Measurements from ENCODE around the gene MPPED1.

Gene MPPED1

DNA sequence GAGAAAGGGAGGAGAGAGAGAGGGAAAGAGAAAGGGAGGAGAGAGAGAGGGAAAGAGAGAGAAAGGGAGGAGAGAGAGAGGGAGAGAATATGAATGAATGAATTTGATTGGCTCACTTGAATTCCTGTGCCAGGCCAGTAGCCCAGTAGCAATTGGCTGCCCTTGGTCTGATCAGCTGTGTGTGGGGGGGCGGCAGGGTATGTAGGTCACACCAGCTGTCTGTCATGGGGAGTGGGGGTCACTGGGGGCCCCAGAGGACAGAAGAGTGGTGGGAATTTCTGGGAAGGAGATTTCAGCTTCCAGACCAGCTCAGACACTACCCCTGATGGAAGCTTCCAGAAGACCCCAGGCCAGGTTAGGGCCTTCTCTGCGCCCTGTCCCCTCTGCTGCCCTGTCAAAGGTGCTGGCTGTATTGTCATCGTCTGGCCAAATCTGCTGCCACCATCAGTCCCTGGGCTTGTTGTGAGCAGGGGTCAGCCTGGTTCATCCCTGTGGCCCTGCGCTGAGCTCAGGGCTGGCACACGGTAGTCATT is 21.1 kb downstream of the MPPED1 start:
- no peak for DNase-seq

DNA sequence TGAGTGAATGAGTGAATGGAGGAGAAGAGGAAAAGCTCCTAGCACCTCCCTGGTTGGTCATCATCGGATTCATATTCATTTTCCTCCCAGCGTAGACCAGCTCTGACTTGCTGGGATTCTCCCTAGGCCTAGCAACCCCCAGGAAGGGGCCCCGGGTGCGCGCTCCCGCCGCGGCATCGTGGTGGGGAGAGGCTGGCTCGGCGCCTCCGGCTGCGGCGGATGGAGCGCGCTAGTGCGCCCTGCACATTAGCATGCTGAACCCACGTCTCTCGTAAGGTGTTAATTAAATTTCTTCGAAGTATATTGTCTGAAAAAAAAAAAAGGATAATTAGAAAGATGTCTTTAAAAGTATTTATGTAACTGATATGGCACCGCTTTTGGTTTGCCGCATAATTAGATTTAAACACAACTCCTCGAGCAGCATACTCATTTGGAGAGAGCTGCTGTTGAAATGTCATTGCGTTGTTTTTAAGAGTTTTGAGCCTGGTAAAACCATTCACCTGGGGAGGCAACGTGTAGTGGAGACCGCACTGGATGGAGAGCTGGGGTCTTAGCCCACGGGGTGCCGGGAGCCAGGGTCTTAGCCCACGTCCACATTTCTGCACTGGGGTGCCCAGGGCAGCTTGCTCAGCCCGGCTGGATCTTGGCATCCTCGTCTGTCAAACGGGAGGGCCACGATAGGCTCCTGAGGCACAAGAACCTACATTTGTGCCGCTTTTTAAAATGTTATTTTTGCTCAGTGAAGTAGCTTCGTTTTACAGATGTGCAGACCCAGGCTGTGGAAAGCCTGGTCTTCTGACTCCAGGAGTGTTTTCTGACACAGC is 21.8 kb downstream of the MPPED1 start:
- no peak for DNase-seq

DNA sequence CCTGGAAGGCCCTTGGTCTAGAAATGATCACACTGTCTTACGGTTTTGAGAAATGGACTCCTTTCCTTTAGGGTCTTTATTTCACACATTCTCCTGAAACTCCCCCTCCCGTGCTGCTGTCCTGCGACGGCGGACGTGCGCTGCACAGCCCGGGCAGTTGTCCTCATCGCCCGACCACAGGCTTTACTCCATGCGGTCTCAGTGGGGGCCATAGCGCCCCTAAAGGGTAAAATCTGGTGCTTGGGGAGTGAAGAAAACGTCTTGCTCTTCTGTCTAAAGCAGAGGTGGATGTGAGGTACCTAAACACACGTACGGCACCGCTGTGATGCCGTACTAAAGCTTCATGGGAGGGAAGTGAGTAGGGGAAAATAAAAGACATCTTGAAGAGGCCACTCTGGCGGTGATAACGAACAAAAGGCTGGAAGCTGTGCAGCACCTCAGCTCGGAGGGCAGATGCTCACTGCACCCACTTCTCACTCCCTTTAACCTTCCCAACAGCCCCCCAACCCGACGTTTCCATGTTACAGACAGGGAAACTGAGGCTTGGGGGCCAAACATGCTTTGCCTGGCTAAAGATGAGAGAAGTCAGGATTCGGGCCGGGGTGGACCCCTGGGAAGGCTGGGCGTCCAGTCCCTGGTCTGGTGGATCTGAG is 22.6 kb downstream of the MPPED1 start:
- no peak for DNase-seq

DNA sequence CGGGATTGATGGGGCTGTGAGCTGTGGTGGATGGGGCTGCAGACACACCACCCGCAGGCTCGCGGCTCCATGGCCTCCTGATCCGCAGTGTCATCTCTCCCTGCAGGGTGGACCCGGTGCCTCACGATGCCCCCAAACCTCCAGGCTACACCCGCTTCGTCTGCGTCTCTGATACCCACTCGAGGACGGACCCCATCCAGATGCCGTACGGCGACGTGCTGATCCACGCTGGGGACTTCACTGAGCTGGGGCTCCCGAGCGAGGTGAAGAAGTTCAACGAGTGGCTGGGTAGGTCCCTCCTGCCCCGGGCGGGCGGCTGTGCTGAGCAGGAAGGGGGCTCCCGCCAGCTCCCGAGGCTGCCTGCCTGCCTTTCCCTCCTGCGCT is 23.1 kb downstream of the MPPED1 start:
- no peak for DNase-seq

DNA sequence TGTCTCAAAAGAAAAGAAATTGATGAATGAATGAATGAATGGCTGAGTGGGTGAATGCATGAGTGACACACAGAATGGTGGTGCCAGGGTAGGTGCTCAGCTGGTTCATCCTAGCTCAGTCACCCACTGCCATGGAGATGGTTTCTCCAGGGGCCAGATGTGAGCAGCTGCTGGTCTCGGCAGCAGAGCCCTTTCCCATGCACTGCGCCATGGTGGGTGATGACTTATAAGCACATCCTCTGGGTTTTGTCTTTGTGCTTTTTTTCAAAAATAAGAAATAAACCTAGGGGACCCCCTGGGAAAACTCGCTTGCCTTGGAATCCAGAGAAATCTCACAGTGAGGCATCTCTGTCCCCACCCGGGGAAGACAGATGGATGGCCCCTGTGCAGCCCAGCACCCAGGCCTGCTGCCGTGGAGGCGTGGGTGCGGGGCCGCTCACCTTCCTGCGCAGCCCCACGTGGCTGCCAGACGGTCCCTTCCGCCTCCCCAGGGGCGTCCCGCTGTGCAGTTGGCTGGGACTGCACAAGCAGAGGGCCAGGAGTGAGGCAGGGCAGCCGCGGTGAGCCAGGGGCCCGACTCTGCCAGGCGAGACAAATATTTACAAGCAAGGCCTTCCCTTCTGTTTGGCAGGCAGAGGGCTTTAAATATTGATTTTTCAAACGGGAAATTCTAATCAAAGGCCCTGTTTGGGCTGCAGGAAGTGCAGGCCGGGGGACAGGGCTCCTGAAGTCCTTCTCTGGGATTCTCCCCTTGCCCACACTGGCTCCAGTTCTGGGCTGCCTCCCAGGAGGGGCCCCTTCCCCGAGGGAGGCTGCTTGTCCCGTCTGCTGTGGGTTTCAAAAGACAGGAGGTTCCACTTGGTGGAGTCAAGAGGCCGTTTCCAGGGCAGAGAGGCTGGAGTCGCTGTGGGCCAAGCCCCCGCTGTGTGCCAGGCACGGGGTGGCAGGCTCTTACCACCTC is 24.3 kb downstream of the MPPED1 start:
- DNase-seq = no peak

DNA sequence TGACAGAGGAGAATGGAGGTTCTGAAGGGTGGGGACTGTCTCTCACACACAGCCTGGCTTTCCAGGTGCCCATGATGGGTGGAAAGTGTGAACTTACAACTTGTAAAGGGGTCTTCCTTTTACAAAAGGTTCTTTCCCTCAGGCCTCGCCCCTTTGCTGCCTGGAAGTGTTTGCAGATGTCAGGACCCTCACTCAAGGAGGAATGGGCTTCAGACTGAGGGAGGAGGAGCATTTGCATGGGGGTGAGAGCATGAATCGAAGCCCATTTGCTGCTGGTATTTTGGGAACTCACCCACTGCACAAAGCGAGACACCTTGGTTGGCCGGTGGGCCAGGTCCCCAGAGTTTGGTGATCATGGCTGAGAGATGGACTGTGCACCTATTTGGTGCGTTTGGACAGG is 25.1 kb downstream of the MPPED1 start:
- no peak for DNase-seq

DNA sequence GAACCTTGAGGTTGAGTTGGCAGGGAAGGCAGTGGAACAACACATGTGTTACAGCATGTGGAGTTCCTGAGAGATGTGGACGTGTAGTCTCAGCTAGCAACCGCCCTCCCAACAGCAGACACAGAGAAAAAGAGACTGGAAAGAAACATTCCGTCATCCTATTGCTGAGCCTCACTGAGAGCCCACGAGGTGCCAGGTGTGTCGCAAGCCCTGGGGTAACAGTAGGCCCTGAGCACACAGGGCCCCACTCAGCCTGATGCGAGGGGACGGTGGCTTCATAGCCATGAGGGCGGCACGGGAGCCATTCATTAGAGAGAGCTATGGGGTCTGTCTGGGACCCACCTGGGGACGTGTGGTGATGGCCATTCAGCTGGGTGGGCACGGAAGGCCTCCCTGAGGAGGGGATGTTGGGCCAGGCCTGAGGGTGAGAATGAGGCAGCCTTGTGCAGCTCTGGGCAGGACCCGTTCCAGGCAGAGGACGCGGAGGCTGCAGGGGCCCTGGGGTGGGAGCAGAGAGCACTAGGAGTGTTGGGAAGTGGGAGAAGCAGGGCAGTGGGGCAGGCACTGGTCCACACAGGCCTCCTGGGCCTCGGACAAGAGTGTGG is 26.2 kb downstream of the MPPED1 start:
- DNase-seq = no peak

DNA sequence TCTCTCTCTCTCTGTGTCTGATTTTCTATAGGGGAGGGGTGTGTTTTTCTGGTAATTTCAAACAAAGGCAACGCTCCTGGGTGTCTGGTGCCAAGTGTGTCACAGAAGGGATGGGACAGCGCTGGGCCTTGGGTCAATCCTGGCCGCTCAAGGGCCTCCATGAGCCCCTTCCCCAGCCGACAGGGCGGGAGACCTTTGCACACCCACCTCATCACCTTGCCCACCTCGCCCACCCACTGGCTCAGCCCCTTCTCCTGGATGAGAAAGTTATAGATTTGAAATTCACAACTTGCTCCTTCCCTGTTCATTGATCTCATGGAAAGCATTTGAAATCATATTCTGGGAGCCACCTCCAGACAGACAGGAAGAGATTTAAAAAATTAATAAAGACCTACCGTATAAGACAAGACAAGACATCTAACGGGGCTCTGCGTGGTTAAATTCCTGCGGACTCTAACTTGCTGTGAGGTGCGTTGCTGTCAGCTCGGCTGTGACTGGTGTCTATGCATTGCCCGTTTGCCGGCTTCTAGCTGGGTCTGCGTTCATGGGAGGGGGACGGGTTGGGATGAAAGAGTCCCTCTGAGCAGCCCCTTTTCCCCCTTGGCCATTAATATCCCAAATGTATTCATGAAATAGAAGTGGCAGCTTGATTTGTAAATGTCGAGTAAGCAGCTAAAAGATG is 27.0 kb downstream of the MPPED1 start:
- DNase-seq = no peak

DNA sequence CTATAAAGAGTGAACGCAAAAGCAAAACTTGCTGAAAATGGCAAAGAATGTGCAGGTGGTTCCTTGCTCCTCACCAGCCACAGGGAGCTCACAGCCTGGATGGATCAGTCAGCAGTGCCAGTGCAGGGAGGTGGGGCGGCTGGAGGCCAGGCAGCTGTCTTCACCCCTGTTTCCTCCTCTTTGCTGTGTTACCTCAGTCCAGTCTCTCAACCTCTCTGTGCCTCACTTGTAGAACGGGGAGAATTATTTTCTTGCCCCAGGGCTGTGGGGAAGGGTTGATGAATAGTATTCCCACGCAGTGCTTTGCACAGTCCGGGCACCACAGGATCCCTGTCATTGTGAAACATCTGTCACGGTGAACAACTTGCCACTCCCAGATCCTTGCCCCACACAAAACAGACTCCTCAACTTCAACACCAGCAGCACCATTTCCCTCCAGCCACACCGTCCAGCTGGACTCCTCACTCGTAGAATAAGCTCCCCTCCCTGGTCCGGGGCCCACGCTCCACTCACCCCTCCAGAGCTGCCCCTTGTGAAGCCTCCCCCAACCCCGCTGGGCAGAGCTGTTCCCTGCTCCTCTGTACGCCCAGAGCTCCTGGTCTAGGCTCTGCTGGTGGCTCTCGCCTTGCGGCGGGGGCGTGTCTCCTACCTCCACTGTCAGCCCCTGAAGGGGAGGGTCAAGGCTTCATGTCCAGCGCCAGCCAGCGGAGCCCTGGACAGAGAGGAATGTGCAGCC is 27.7 kb downstream of the MPPED1 start:
- DNase-seq = no peak

DNA sequence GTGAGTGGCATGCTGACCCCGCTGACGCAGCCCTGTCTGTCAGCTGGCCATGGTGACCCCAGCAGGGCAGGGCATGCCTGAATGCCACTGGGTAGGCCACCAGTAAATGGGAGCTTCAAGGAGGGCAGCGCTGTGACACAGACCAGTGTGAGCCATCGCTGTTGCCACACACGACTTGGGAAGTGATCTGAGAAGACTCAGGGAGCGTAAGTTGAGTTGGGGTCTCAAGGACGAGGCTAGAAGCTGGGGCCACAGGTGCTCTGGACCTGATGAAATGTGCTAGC is 28.2 kb downstream of the MPPED1 start:
- DNase-seq = no peak

DNA sequence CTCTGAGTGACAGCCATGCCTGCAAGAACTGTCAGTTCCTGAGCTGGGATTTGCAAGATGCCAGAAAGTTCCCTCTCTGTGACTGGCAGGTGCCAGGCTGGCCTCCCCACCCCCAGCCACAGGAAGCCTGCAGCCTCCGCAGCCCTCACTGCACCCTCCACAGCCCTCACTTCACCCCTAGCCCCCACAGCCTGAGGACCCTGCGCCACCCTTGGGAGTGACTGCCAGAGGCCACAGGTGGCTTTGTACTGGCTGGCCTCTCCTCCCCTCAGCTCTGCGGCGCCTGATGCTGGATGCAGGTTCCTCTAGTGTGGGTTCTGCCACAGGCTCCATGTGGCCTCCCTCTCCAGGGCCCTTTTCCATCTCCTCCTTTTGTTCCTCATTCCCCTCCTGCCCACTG is 28.7 kb downstream of the MPPED1 start:
- no peak for DNase-seq

DNA sequence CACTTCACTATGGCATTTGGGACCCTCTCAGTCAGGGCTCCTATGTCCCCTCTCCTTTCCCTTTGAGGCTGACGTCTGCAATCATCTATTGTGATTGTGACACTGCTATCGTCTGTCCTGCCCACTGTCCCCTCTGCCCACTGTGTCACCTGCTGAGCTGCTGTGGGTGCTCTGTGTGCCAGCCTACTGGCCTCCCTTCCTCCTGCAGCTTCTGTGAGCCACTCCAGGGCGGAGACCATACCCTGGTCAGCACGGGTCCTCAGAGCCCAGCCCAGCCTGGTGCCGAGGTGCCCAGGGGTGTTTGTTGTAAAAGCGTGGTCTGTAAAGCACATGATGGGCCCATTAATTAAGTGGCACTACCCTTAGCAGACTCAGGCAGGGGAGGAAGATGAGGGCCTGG is 29.4 kb downstream of the MPPED1 start:
- no peak for DNase-seq

DNA sequence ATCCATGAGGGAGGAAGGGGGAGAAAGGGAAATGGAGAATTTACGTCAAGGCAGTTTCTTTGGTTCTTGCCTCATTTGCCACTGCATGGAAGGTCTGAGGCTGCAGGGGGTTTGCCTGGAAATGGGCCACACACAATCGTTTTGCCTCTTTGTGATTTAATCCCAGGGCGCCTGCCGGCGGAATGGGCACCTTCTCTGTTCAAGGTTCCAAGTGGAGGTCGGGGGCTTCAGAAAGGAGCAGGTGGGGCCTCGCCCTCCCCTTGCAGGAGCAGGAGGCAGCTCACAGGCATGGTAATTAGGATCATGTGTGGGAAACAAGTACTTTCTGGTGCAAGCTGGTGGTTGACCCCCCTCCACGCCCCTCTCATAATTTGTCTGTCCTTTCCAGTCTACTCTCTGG is 29.9 kb downstream of the MPPED1 start:
- DNase-seq = no peak

DNA sequence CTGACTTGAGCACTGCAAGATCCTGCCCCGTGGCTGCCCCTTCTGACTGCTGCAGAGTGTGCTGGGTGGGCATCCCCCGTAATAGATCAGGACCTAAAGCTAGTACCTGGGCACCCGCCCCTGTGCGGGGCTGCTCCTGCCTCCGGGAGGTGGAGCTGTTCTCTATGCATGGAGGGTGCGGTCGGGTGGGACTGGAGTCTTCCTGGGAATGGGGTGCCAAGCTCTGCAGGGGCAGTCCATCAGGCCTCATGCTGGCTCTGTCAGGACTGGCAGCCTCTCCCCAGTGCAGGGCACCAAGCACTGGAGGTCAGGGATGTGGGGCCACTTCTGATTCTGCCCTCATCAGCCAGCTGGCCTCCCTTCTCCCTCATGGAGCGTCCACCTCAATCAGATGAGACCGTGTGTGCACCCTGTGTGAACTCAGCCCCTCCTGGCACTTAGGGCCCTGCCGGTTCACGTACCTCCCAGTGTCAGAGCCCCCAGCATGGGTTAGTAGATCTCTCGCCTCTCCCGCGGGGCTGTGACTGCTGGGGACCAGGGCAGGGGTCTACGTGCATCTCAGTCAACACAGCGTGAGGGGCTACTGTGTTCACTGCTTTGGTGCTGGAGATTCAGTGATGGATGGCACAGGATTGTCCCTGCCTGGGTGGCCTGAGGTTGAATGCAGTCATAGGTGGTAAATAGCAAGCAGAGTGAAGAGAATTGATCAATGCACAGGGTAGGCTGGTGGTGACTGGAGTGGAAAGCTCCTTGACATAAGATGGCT is 30.8 kb downstream of the MPPED1 start:
- DNase-seq = no peak

DNA sequence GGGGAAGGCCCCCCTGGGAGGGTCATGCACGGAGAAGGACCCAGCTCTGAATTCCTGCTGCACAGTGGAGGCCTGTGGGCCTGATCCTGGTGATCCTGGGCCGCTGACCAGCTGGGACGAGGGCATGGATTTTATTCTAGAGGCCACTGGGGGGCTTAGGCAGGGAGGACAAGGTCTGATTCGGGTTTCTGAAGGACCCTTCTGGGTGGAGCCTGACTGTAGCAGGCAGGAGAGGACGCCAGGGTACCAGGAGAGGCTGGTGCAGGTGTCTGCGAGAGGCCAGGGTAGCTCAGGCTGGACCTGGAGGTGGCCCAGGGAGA is 31.3 kb downstream of the MPPED1 start:
- DNase-seq = no peak

DNA sequence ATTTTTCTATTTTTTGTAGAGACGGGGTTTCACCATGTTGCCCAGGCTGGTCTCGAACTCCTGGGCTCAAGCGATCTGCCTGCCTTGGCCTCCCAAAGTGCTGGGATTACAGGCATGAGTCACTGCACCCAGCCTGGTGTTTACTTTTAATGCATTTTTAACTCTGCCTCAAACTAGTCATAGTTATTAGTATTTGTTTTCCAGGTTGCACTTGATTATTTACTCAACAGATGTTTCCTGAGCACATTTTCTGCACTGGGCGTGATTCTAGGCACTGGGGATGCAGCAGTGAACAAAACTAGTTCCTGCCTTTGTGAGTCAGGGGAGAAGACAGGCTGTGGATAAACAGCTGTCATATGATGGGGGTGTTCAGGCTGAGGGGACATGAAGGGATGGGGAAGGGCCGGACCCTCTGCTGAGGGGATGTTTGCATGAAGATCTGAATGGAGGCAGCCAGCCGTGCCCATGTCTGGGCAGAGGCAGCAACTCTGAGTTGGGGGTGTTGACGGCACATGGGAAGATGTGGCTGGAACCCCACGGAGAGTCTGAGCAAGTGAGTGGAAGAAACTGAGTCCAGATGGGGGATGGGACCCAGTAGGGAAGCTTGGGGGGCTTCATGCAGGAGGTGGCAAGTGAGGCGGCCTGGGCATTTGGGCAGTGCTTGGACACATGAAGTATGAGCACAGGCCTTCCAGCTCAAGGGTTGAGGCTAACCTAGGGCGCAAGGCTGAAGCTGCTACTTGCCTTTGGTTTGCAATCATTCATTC is 34.4 kb downstream of the MPPED1 start:
- no peak for DNase-seq

DNA sequence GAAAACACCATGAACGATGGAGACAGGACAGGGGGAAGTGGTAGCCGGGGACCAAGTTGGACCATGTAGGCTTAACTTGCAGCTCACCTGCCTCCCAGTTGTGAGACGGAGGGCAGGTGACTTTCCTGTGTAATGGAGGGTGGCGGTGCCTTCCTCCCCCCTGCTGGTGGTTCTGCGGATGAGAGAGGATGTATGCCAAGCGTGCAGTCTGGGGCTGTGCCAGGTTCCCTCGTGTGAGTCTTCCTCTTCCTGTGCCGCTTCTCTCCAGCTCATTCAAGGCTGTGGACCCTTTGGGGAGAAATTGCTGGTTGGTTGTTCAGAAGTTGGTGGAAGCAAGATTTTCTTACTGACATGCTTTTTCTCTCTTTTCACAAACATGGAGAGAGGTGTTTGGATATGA is 35.1 kb downstream of the MPPED1 start:
- no peak for DNase-seq

DNA sequence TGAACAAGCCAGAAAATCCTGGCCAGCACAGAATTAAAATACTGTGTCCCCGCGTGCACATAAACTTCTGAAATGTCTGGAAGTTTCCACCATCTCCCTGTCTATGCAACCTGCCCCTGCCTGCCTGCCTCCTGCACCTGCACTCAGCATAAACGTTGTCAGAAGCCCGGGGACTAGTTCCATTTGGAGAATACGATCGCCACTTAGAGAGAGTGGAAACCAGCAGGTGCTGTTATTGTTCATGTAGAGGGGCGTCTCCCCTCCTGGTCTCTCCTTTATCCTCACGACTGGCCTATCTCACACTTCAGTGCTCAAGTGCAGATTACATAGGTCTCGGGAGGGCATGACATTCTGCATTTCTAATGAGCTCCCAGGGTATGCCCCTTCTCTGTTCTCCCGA is 35.6 kb downstream of the MPPED1 start:
- no peak for DNase-seq

DNA sequence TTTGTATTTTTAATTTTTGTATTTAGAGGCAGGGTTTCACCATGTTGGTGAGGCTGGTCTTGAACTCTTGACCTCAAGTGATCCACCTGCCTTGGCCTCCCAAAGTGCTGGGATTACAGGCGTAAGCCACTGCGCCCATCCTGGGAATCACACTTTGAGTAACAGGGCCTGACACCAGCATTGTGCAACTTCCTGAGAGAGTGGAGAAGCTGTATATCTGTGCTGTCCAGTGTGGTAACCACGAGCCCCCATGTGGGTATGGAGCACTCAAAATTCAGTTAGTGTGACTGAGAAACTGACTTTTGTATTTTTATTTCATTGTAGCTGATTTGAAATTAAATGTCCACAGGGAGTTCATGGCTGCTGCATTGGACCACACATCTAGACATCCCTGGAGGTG is 36.2 kb downstream of the MPPED1 start:
- no peak for DNase-seq

DNA sequence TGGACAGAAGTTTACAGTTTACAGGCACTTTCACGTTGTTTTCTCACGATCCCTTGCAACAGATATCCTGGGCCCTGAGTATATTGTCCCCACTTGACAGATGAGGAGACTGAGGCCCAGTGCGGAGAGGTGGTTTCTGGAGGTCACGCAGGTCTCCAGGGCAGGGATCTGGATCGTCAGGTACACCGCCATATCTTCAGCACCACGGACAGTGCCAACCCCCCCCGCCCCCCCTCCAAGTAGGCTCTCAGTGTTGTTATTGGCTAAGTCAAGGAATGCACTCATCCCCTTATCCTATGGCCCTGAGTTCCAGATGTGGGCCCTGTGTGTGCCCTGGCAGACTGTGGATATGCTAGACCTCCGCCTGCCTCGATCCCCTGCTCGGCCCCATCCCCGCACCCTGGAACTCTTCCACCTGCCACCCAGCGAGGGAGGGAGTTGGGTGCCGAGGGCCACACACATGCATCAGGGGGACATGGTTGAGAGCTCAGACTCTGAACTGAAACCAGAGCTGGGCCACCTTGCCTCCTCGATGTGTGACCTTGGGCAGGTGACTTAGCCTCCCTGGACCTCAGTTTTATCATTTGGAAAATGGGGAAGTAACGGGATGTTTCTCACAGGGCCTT is 37.5 kb downstream of the MPPED1 start:
- DNase-seq = no peak
